Measurements from ENCODE around the gene ZNF324. TPM values are rescaled to one million over a fixed set of nuclear protein-coding genes. Genes with fewer than 3 reads are reported as not detected.

The ZNF324 gene
- total and polyA plus RNA-seq, 2 of the 13 experiments (the other 11 are each of a cell fraction or from before 2014, with no cell fraction given): 1.1 to 4.7 TPM

GRCh38 chr19:58499021-58499927, 32.4 kb downstream of the ZNF324 start (continued):
- TF ChIP-seq, protein P1, sequence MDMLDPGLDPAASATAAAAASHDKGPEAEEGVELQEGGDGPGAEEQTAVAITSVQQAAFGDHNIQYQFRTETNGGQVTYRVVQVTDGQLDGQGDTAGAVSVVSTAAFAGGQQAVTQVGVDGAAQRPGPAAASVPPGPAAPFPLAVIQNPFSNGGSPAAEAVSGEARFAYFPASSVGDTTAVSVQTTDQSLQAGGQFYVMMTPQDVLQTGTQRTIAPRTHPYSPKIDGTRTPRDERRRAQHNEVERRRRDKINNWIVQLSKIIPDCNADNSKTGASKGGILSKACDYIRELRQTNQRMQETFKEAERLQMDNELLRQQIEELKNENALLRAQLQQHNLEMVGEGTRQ (IDR thresholded peaks at IDR 0.05; ENCODE audit: low read depth, low read length): no peak
- TF ChIP-seq, protein P1 (CRISPR knock-in tag; IDR thresholded peaks at IDR 0.05; ENCODE audit: borderline replicate concordance): no peak; the same call in 1 of the 2 replicates
- TF ChIP-seq ZNF337 (CRISPR knock-in tag; IDR thresholded peaks at IDR 0.05; ENCODE audit: borderline replicate concordance, low read depth) (no peak), SMARCE1 (IDR thresholded peaks at IDR 0.05; ENCODE audit: borderline replicate concordance) (no peak), ATM (IDR thresholded peaks at IDR 0.05; ENCODE audit: borderline replicate concordance) (no peak), YEATS4 (CRISPR knock-in tag; IDR thresholded peaks at IDR 0.05; ENCODE audit: borderline replicate concordance) (peak; percentile 94), SKIL (CRISPR knock-in tag; IDR thresholded peaks at IDR 0.05; ENCODE audit: borderline replicate concordance) (no peak), HMGA1 (CRISPR knock-in tag; conservative IDR thresholded peaks at IDR 0.05) (no peak), ETS1 (CRISPR knock-in tag; IDR thresholded peaks at IDR 0.05) (no peak), MAF1 (CRISPR knock-in tag; IDR thresholded peaks at IDR 0.05; ENCODE audit: borderline replicate concordance) (no peak), SALL2 (CRISPR knock-in tag; IDR thresholded peaks at IDR 0.05) (peak; percentile 98), ZNF281 (CRISPR knock-in tag; IDR thresholded peaks at IDR 0.05; ENCODE audit: borderline replicate concordance) (0 out of 2 replicates have a peak, but pooled peaks have one; percentile 53), ZNF598 (CRISPR knock-in tag; IDR thresholded peaks at IDR 0.05; ENCODE audit: borderline replicate concordance) (no peak), NPAS2 (CRISPR knock-in tag; IDR thresholded peaks at IDR 0.05; ENCODE audit: borderline replicate concordance) (no peak)
- TF ChIP-seq, protein P2, sequence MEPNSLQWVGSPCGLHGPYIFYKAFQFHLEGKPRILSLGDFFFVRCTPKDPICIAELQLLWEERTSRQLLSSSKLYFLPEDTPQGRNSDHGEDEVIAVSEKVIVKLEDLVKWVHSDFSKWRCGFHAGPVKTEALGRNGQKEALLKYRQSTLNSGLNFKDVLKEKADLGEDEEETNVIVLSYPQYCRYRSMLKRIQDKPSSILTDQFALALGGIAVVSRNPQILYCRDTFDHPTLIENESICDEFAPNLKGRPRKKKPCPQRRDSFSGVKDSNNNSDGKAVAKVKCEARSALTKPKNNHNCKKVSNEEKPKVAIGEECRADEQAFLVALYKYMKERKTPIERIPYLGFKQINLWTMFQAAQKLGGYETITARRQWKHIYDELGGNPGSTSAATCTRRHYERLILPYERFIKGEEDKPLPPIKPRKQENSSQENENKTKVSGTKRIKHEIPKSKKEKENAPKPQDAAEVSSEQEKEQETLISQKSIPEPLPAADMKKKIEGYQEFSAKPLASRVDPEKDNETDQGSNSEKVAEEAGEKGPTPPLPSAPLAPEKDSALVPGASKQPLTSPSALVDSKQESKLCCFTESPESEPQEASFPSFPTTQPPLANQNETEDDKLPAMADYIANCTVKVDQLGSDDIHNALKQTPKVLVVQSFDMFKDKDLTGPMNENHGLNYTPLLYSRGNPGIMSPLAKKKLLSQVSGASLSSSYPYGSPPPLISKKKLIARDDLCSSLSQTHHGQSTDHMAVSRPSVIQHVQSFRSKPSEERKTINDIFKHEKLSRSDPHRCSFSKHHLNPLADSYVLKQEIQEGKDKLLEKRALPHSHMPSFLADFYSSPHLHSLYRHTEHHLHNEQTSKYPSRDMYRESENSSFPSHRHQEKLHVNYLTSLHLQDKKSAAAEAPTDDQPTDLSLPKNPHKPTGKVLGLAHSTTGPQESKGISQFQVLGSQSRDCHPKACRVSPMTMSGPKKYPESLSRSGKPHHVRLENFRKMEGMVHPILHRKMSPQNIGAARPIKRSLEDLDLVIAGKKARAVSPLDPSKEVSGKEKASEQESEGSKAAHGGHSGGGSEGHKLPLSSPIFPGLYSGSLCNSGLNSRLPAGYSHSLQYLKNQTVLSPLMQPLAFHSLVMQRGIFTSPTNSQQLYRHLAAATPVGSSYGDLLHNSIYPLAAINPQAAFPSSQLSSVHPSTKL (CRISPR knock-in tag; IDR thresholded peaks at IDR 0.05): peak; percentile 65
